RWPE1 (cell line): Measurements from ENCODE around the gene LHFPL6.
A peak's percentile ranks its signal among the peaks of the same experiment; 100 is the strongest.

Source experiments
- CTCF ChIA-PET: fragments of 350-600 bp; sonication (Branson Sonifier 250); formaldehyde crosslinking; extraction: SDS; loops from one replicate; lab custom pipeline; 2021; lab: Yijun Ruan, JAX
- POLR2A ChIA-PET: fragments of 400-600 bp; formaldehyde crosslinking; extraction: SDS; loops from one replicate; lab custom pipeline; 2020; ENCODE audit warnings: antibody characterized with exemption; ENCODE audit not compliant: low non-redundant PET; lab: Yijun Ruan, JAX
- DNase-seq: peaks from one replicate; pipeline ENCODE4 v3.0.0; 2012; ENCODE audit warnings: low spot score
- H3K27ac ChIP-seq: fragments of 450-650 bp; 2 replicates; pipeline ENCODE4 v1.5.1; 2017
- CTCF ChIP-seq: fragments of 450-650 bp; conservative IDR thresholded peaks from 2 replicates; pipeline ENCODE4 v1.5.1; 2017; ENCODE audit warnings: low read depth, mild to moderate bottlenecking

LHFPL6 gene

GRCh38 chr13:39602614-39603366 is at the start of gene LHFPL6:
Gene LHFPL6 (minus strand): TSS chr13:39603193.
- POLR2A ChIA-PET: interaction anchor here (0.6 kb wide), 1 partner anchor 16 kb away, joined by 5 read pairs; no protein-coding TSS in a partner anchor
- TF ChIP-seq CTCF: peak; percentile 71

GRCh38 chr13:39646122-39646521 is 43.1 kb upstream of the LHFPL6 start:
- TF ChIP-seq CTCF: no peak
- POLR2A ChIA-PET: no interaction called here

More at GRCh38 chr13:39602614-39603366, at the start of gene LHFPL6:
- H3K27ac ChIP-seq: peak within 1 kb of the TSS; percentile 82
- peak; percentile 87 for DNase-seq
- CTCF ChIA-PET: interaction anchor here (0.6 to 1.5 kb wide), 6 partner anchors 9 to 562 kb away, joined by 3 to 7 read pairs (median 4); no protein-coding TSS in a partner anchor

GRCh38 chr13:39641645-39642044 is 38.7 kb upstream of the LHFPL6 start:
- no peak overlapping the region for H3K27ac ChIP-seq
- no peak for DNase-seq
- TF ChIP-seq CTCF: no peak
- POLR2A ChIA-PET: no interaction called here
- CTCF ChIA-PET: interaction anchor here (0.7 kb wide), 1 partner anchor 793 kb away, joined by 3 read pairs; no protein-coding TSS in a partner anchor

More at GRCh38 chr13:39646122-39646521, 43.1 kb upstream of the LHFPL6 start:
- CTCF ChIA-PET: interaction anchor here (0.7 kb wide), 1 partner anchor 11 kb away, joined by 3 read pairs; no protein-coding TSS in a partner anchor
- no peak for DNase-seq
- H3K27ac ChIP-seq: no peak overlapping the region

GRCh38 chr13:39637890-39638289 is 34.9 kb upstream of the LHFPL6 start:
- ChIA-PET POLR2A (no interaction called here), CTCF (interaction anchor here (1.2 kb wide), 1 partner anchor 26 kb away, joined by 3 read pairs; no protein-coding TSS in a partner anchor)
- DNase-seq: no peak
- H3K27ac ChIP-seq: no peak overlapping the region
- TF ChIP-seq CTCF: no peak

GRCh38 chr13:39635564-39635963 is 32.6 kb upstream of the LHFPL6 start:
- no peak overlapping the region for H3K27ac ChIP-seq
- no peak for DNase-seq
- TF ChIP-seq CTCF: no peak
- ChIA-PET POLR2A (no interaction called here), CTCF (interaction anchor here (0.5 to 0.7 kb wide), 2 partner anchors 16 to 489 kb away, joined by 3 read pairs; no protein-coding TSS in a partner anchor)

GRCh38 chr13:39632994-39633393 is 30.0 kb upstream of the LHFPL6 start:
- no peak for DNase-seq
- ChIA-PET POLR2A (no interaction called here), CTCF (no interaction called here)
- H3K27ac ChIP-seq: no peak overlapping the region
- TF ChIP-seq CTCF: no peak
